ENCODE data around the gene UNC119. TPM values are rescaled to one million over a fixed set of nuclear protein-coding genes. Genes with fewer than 3 reads are reported as not detected.
A peak's percentile ranks its signal among the peaks of the same experiment; 100 is the strongest.
"Not testable (repeated sequence)": the region's sequence is repeated elsewhere in the genome, so short reads cannot be mapped to it uniquely, and the experiment has no call there.

Gene UNC119
- total RNA-seq, 2 donors from 2014 or later = 87.2 to 91.9 TPM

DNA sequence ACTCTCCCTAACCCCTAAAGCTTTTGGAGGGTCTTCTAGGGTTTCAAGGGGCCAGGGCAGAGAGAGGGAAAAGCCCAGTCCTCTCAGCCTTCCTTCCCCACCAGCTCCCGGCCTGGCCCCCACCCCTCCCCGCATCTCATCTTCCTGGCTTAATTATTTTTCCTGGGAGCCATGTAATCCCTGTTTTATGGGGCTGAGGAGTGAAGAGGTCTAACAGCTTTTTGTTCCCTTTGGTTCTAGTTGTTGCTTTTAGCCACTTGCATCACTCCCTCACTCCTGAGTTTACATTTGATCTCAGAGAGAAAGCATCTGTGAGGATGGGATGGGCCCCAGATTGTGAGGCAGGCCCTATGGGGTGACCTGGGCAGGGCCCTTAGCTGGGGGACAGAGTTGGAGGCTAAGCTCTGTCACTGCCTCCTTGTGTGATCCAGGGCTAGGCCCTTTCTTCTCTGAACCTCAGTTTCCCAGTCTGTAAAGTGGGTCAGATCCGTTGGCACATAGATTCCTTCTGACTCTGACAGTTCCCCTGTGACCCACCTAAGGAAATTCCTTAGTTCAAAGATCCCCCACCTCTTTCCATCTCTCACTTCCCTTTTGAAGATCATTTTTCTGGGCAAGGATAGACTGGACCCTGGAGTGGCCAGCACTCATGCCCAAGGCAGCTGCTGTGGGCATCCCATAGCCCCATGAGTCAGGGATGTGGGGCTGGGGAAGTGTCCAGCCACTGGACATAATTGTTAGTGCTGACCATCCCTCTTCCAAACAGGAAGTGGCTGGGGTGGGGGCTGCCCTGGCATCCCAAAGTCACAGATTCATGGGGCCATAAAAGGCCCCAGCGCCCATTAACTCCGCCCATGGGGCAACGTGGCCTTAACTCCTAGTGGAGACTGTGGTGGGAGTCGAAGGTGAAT lies 20.1 kb downstream of the UNC119 start:
- no peak for ATAC-seq
- H3K4me3 Mint-ChIP-seq = no peak overlapping the region
- H3K27ac Mint-ChIP-seq = no peak overlapping the region
- peaks cover 3% of the 10 kb centered on the region for H3K4me1 Mint-ChIP-seq
- H3K36me3 Mint-ChIP-seq (ENCODE audit: low read depth) = no peaks in the 10 kb centered on the region
- peaks cover 7% of the 10 kb centered on the region for H3K27me3 Mint-ChIP-seq
- DNase-seq = no peak
- H3K9me3 ChIP-seq (ENCODE audit: control insufficient read depth, low read length, poor library complexity, severe bottlenecking) = no peaks in the 10 kb centered on the region

GRCh38 chr17:28530926-28531325 lies 21.5 kb downstream of the UNC119 start:
- DNase-seq (no peak), ATAC-seq (no peak)
- Mint-ChIP-seq H3K4me1 (peaks cover 5% of the 10 kb centered on the region), H3K4me3 (no peak overlapping the region), H3K27me3 (peaks cover 7% of the 10 kb centered on the region), H3K36me3 (ENCODE audit: low read depth) (no peaks in the 10 kb centered on the region), H3K27ac (no peak overlapping the region)
- no peaks in the 10 kb centered on the region for H3K9me3 ChIP-seq (ENCODE audit: control insufficient read depth, low read length, poor library complexity, severe bottlenecking)

GRCh38 chr17:28530250-28530649 lies 22.2 kb downstream of the UNC119 start:
- H3K27me3 Mint-ChIP-seq = peaks cover 7% of the 10 kb centered on the region
- no peak for ATAC-seq
- no peak overlapping the region for H3K27ac Mint-ChIP-seq
- no peak overlapping the region for H3K4me3 Mint-ChIP-seq
- no peaks in the 10 kb centered on the region for H3K36me3 Mint-ChIP-seq (ENCODE audit: low read depth)
- no peaks in the 10 kb centered on the region for H3K9me3 ChIP-seq (ENCODE audit: control insufficient read depth, low read length, poor library complexity, severe bottlenecking)
- H3K4me1 Mint-ChIP-seq = peaks cover 5% of the 10 kb centered on the region
- DNase-seq = no peak

GRCh38 chr17:28529013-28529400 lies 23.4 kb downstream of the UNC119 start:
- no peaks in the 10 kb centered on the region for H3K36me3 Mint-ChIP-seq (ENCODE audit: low read depth)
- DNase-seq = no peak

DNA sequence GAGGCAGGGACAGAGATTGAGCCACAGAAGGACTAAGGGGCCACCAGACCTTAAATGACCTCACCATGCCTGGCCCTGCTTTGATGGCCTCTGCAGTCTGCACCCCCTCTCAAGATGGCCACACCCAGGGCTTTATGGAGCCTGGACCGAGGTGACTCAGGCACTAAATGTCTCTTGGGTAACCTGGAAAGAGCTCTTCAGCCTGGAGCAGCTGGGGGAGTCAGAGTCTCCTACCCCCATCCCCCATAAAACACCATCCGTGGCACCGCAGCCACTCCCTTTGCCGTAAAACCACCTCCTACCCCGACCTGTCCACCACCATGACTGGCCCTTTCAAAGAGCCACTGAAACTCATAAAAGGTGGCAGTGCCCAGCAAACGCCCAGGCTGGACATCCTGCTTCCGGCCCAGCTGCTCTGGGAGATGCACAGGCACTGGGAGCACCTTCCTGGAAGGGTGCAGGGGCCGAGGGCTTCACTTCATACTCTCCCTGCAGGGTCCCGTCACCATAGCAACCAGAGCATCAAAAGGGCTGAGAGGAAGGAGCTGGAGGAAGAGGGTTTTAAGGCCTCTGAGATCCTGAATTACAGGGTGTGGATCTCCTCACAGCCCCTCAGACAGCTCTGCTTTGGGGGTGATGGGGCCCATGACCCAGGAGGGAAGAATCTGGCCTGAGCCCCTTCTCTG lies 24.0 kb downstream of the UNC119 start:
- Mint-ChIP-seq H3K4me3 (no peak overlapping the region), H3K27me3 (peaks cover 7% of the 10 kb centered on the region), H3K36me3 (ENCODE audit: low read depth) (no peaks in the 10 kb centered on the region), H3K4me1 (peaks cover 4% of the 10 kb centered on the region), H3K27ac (peak overlapping the region; percentile 79)
- DNase-seq = no peak
- no peak for ATAC-seq
- no peaks in the 10 kb centered on the region for H3K9me3 ChIP-seq (ENCODE audit: control insufficient read depth, low read length, poor library complexity, severe bottlenecking)

More at GRCh38 chr17:28529013-28529400, 23.4 kb downstream of the UNC119 start:
- Mint-ChIP-seq H3K4me3 (no peak overlapping the region), H3K27me3 (peaks cover 7% of the 10 kb centered on the region), H3K4me1 (peaks cover 5% of the 10 kb centered on the region), H3K27ac (no peak overlapping the region)
- no peaks in the 10 kb centered on the region for H3K9me3 ChIP-seq (ENCODE audit: control insufficient read depth, low read length, poor library complexity, severe bottlenecking)
- ATAC-seq = no peak

GRCh38 chr17:28527859-28528258 lies 24.6 kb downstream of the UNC119 start:
- H3K36me3 Mint-ChIP-seq (ENCODE audit: low read depth) = no peaks in the 10 kb centered on the region
- no peak for ATAC-seq
- no peak for DNase-seq
- peak overlapping the region; percentile 79 for H3K27ac Mint-ChIP-seq
- peaks cover 2% of the 10 kb centered on the region for H3K4me1 Mint-ChIP-seq
- peaks cover 7% of the 10 kb centered on the region for H3K27me3 Mint-ChIP-seq
- no peaks in the 10 kb centered on the region for H3K9me3 ChIP-seq (ENCODE audit: control insufficient read depth, low read length, poor library complexity, severe bottlenecking)
- no peak overlapping the region for H3K4me3 Mint-ChIP-seq

GRCh38 chr17:28527181-28527681 lies 25.2 kb downstream of the UNC119 start:
- no peak for ATAC-seq
- no peak for DNase-seq
- Mint-ChIP-seq H3K4me1 (peaks cover 2% of the 10 kb centered on the region), H3K27ac (no peak overlapping the region), H3K4me3 (no peak overlapping the region), H3K36me3 (ENCODE audit: low read depth) (no peaks in the 10 kb centered on the region), H3K27me3 (peaks cover 7% of the 10 kb centered on the region)
- H3K9me3 ChIP-seq (ENCODE audit: control insufficient read depth, low read length, poor library complexity, severe bottlenecking) = no peaks in the 10 kb centered on the region

GRCh38 chr17:28526381-28526780 lies 26.0 kb downstream of the UNC119 start:
- H3K4me3 Mint-ChIP-seq = no peak overlapping the region
- H3K27ac Mint-ChIP-seq = no peak overlapping the region
- no peak for ATAC-seq
- no peaks in the 10 kb centered on the region for H3K9me3 ChIP-seq (ENCODE audit: control insufficient read depth, low read length, poor library complexity, severe bottlenecking)
- no peak for DNase-seq
- H3K27me3 Mint-ChIP-seq = peaks cover 3% of the 10 kb centered on the region
- no peaks in the 10 kb centered on the region for H3K36me3 Mint-ChIP-seq (ENCODE audit: low read depth)
- peaks cover 2% of the 10 kb centered on the region for H3K4me1 Mint-ChIP-seq

DNA sequence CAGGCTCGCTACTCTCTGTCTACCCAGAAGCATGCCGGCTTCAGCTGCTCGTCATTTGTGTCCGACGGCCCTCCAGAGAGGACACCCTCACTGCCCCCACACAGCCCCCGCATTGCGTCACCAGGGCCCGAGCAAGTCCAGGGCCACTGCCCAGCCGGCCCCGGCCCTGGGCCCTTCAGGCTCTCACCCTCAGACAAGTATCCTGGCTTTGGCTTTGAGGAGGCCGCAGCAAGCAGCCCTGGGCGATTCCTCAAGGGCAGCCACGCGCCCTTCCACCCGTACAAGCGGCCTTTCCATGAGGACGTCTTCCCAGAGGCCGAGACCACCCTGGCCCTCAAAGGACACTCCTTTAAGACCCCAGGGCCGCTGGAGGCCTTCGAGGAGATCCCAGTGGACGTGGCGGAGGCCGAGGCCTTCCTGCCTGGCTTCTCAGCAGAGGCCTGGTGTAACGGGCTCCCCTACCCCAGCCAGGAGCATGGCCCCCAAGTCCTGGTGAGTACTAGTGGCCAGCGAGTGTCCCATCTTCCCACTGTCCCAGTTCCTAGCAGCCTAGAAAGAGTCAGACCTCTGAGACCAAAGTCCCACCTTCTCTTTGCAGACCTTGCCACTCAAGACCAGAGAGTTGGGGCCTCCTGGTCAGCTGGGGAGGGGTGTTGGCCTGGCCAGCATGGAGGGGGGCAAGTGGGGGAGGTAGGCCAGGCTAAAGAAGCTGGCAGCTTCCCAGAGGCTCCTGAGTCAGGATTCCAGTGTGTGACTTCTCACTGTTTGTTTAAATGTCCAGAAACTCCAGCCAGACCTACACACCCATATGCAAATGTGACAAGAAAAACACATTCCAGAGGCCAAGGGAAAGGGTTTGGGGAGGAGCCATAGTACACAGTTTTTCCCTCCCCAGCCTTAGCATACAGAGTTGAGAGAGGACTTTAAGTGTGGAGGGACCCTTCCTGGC lies 27.7 kb downstream of the UNC119 start:
- no peaks in the 10 kb centered on the region for H3K9me3 ChIP-seq (ENCODE audit: control insufficient read depth, low read length, poor library complexity, severe bottlenecking)
- no peaks in the 10 kb centered on the region for H3K36me3 Mint-ChIP-seq (ENCODE audit: low read depth)
- no peak overlapping the region for H3K27ac Mint-ChIP-seq
- ATAC-seq (no peak), DNase-seq (no peak)
- H3K4me3 Mint-ChIP-seq = no peak overlapping the region
- H3K27me3 Mint-ChIP-seq = no peaks in the 10 kb centered on the region
- H3K4me1 Mint-ChIP-seq = peaks cover 2% of the 10 kb centered on the region

DNA sequence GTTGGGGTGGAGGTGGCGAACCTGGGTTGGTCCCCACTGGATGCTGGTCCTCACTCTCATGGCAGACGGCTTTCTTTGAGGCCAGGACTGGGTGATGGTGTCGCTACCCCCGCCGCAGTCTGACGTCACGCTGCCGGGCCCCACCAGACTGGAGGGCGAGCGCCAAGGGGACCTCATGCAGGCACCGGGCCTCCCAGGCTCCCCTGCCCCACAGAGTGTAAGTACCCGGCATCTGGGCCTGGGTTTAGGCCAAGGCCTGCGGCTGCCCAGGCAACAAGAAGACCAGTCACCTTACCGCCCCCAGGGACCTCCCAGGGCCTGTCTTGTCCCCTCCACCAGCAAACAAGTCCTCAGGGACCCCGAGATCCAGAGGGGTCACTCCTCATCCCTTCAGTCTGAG lies 28.5 kb downstream of the UNC119 start:
- Mint-ChIP-seq H3K4me3 (no peak overlapping the region), H3K27ac (no peak overlapping the region), H3K4me1 (peaks cover 2% of the 10 kb centered on the region), H3K27me3 (peaks cover 4% of the 10 kb centered on the region), H3K36me3 (ENCODE audit: low read depth) (no peaks in the 10 kb centered on the region)
- ATAC-seq (no peak), DNase-seq (no peak)
- H3K9me3 ChIP-seq (ENCODE audit: control insufficient read depth, low read length, poor library complexity, severe bottlenecking) = no peaks in the 10 kb centered on the region

- H3K4me1 Mint-ChIP-seq = peaks cover 2% of the 10 kb centered on the region
- no peak for DNase-seq
- no peaks in the 10 kb centered on the region for H3K9me3 ChIP-seq (ENCODE audit: control insufficient read depth, low read length, poor library complexity, severe bottlenecking)
- no peak for ATAC-seq
- H3K36me3 Mint-ChIP-seq (ENCODE audit: low read depth) = no peaks in the 10 kb centered on the region
- H3K27me3 Mint-ChIP-seq = peaks cover 6% of the 10 kb centered on the region
- H3K4me3 Mint-ChIP-seq = no peak overlapping the region
- no peak overlapping the region for H3K27ac Mint-ChIP-seq
Observed at GRCh38 chr17:28523186-28523585, 29.2 kb downstream of the UNC119 start.

DNA sequence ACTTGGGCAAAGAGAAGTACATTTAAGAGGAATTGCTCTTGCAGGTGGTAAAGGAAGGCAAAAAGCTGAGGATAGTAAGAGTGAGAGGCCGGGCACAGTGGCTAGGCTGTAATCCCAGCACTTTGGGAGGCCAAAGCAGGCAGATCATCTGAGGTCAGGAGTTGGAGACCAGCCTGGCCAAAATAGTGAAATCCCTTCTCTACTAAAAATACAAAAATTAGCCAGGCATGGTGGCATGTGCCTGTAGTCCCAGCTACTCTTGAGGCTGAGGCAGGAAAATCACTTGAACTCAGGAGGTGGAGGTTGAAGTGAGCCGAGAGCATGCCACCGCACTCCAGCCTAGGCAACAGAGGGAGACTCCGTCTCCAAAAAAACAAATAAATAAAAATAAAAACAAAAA lies 30.1 kb downstream of the UNC119 start:
- not testable (repeated sequence) for H3K4me3 Mint-ChIP-seq; DNase-seq; ATAC-seq; H3K36me3 Mint-ChIP-seq (ENCODE audit: low read depth); H3K4me1 Mint-ChIP-seq; H3K9me3 ChIP-seq (ENCODE audit: control insufficient read depth, low read length, poor library complexity, severe bottlenecking); H3K27ac Mint-ChIP-seq; H3K27me3 Mint-ChIP-seq

All from T-helper 17 cell (primary cell).